Keratinocyte (primary cell): ENCODE measurements around the gene ATXN7L2. TPM values are rescaled to one million over a fixed set of nuclear protein-coding genes. Genes with fewer than 3 reads are reported as not detected.

Experiments
- DNase-seq: peaks from one replicate; pipeline ENCODE4 v3.0.0-alpha.2; 2011; ENCODE audit warnings: low read depth, missing footprints, low spot score
- FAIRE-seq: peaks from 2 replicates; lab custom pipeline; 2011; peaks lifted over from hg19 to GRCh38; lab: Jason Lieb, UNC
- H2AFZ ChIP-seq: 2 replicates; pipeline ENCODE4 v1.6.0; 2012; ENCODE audit warnings: low read length, control low read depth, inconsistent platforms; ENCODE audit not compliant: control insufficient read depth
- H3K27ac ChIP-seq: 2 replicates; pipeline ENCODE4 v1.5.1; 2011; ENCODE audit warnings: low read length; ENCODE audit not compliant: control insufficient read depth, insufficient read depth
- H3K27me3 ChIP-seq: 3 replicates; pipeline ENCODE4 v1.6.0; 2011; ENCODE audit warnings: low read length; ENCODE audit not compliant: control insufficient read depth, insufficient read depth; ENCODE audit errors: extremely low read depth
- H3K36me3 ChIP-seq, 2 experiments: 2 replicates in 1 of 2; 3 replicates in 1 of 2; pipeline ENCODE4 v1.5.1; 2011; ENCODE audit warnings: low read length in 2 of 2, mild to moderate bottlenecking in 1 of 2; ENCODE audit not compliant: control insufficient read depth in 2 of 2, insufficient read depth in 2 of 2; ENCODE audit errors: extremely low read depth in 1 of 2
- H3K4me1 ChIP-seq: 3 replicates; pipeline ENCODE4 v1.5.1; 2011; ENCODE audit warnings: low read length; ENCODE audit not compliant: control insufficient read depth, insufficient read depth; ENCODE audit errors: extremely low read depth
- H3K4me2 ChIP-seq: 3 replicates; pipeline ENCODE4 v1.6.0; 2011; ENCODE audit warnings: low read depth, low read length; ENCODE audit not compliant: control insufficient read depth, insufficient read depth; ENCODE audit errors: extremely low read depth
- H3K4me3 ChIP-seq, 3 experiments: fragments of 200-600 bp in 1 of 3; sonication (generic) in 1 of 3; 2 replicates in 2 of 3; 3 replicates in 1 of 3; pipeline ENCODE4 v1.5.1; 2011 to 2016; ENCODE audit warnings: low read length in 3 of 3, mild to moderate bottlenecking in 3 of 3, control low read depth in 2 of 3, inconsistent platforms in 1 of 3, low read depth in 1 of 3, mixed read lengths in 1 of 3, mixed run types in 1 of 3, moderate library complexity in 1 of 3; ENCODE audit not compliant: control insufficient read depth in 2 of 3, insufficient read depth in 2 of 3; ENCODE audit errors: extremely low read depth in 1 of 3
- H3K79me2 ChIP-seq: 2 replicates; pipeline ENCODE4 v1.6.0; 2012; ENCODE audit warnings: low read length; ENCODE audit not compliant: control insufficient read depth, insufficient read depth
- H3K9ac ChIP-seq: 3 replicates; pipeline ENCODE4 v1.6.0; 2011; ENCODE audit warnings: low read length; ENCODE audit not compliant: control insufficient read depth, insufficient read depth; ENCODE audit errors: extremely low read depth
- H3K9me1 ChIP-seq: 3 replicates; pipeline ENCODE4 v1.6.0; 2011; ENCODE audit warnings: low read length; ENCODE audit not compliant: control insufficient read depth, insufficient read depth; ENCODE audit errors: extremely low read depth
- H3K9me3 ChIP-seq: 2 replicates; pipeline ENCODE4 v1.5.1; 2012; ENCODE audit warnings: low read depth, low read length; ENCODE audit not compliant: control insufficient read depth
- H4K20me1 ChIP-seq: 3 replicates; pipeline ENCODE4 v1.6.0; 2011; ENCODE audit warnings: low read length; ENCODE audit not compliant: control insufficient read depth, insufficient read depth; ENCODE audit errors: extremely low read depth
- CTCF ChIP-seq, 3 experiments: IDR thresholded peaks in 1 of 3; conservative IDR thresholded peaks in 1 of 3; optimal IDR thresholded peaks in 1 of 3; 2 replicates in 2 of 3; 3 replicates in 1 of 3; pipeline versions ENCODE3 to v1.5.1; 2011; ENCODE audit warnings: low read length in 3 of 3, mild to moderate bottlenecking in 3 of 3, moderate library complexity in 2 of 3, control low read depth in 1 of 3, inconsistent platforms in 1 of 3; ENCODE audit not compliant: insufficient read depth in 2 of 3; ENCODE audit errors: extremely low read depth in 1 of 3
- EZH2 ChIP-seq: IDR thresholded peaks from one replicate; pipeline ENCODE4 v1.6.1; 2012; ENCODE audit warnings: inconsistent platforms, mild to moderate bottlenecking, low read length, moderate library complexity
- dilution Hi-C: fragments of 300-500 bp; cut with MboI; formaldehyde crosslinking; loops from one replicate; pipeline ENCODE4 v1.7.0; 2020; ENCODE audit warnings: low sequenced_read_pairs; ENCODE audit not compliant: extremely low pct_ligation_motif_present
- polyA plus RNA-seq, 5 experiments: library from polyadenylated mRNA; depleted of rRNA in 3 of 5; stranded (reverse) in 3 of 5; stranded (forward) in 1 of 5; unstranded in 1 of 5; fragments of >200 nt; gene quantifications; 1 replicate in 1 of 5; 2 replicates in 3 of 5; 3 replicates in 1 of 5; pipeline versions ENCODE4 v1.2.1 to v1.2.3, GENCODE V29; 2011 to 2012; ENCODE audit warnings: missing spikeins in 2 of 5, low read depth in 1 of 5, low replicate concordance in 1 of 5

ATXN7L2 gene
- polyA plus RNA-seq, 1 donor (not counting 4 experiments of a cell fraction or from before 2014, with no cell fraction given), result 1.2 TPM

GRCh38 chr1:109527846-109528695 lies 44.4 kb downstream of the ATXN7L2 start:
- Histone ChIP-seq H3K27me3 (no peaks in the 10 kb centered on the region), H3K79me2 (no peaks in the 10 kb centered on the region), H2AFZ (no peak overlapping the region), H3K27ac (no peak overlapping the region), H3K4me1 (peaks cover 6% of the 10 kb centered on the region), H3K4me2 (no peak overlapping the region), H3K9ac (no peak overlapping the region), H4K20me1 (no peaks in the 10 kb centered on the region), H3K4me3 (no peak overlapping the region), H3K36me3 (no peaks in the 10 kb centered on the region), H3K9me3 (no peaks in the 10 kb centered on the region), H3K9me1 (no peaks in the 10 kb centered on the region)
- FAIRE-seq (no peak), DNase-seq (no peak)
- TF ChIP-seq CTCF (optimal IDR thresholded peaks at IDR 0.05 in 1 of 3, IDR thresholded peaks at IDR 0.05 in 1 of 3, conservative IDR thresholded peaks at IDR 0.05 in 1 of 3; ENCODE audit: extremely low read depth in 1 of 3, insufficient read depth in 2 of 3, low read length in 3 of 3), result no peak
- TF ChIP-seq EZH2, result no peak
- dilution Hi-C loops, result no loop called here

GRCh38 chr1:109528712-109529111 lies 45.0 kb downstream of the ATXN7L2 start:
- no peak overlapping the region for H3K9ac ChIP-seq
- no peak for TF ChIP-seq CTCF (optimal IDR thresholded peaks at IDR 0.05 in 1 of 3, IDR thresholded peaks at IDR 0.05 in 1 of 3, conservative IDR thresholded peaks at IDR 0.05 in 1 of 3; ENCODE audit: extremely low read depth in 1 of 3, insufficient read depth in 2 of 3, low read length in 3 of 3)
- no peak for TF ChIP-seq EZH2
- no peaks in the 10 kb centered on the region for H3K79me2 ChIP-seq
- no peak for FAIRE-seq
- H3K27me3 ChIP-seq, result no peaks in the 10 kb centered on the region
- no peak overlapping the region for H3K4me2 ChIP-seq
- no peak overlapping the region for H3K27ac ChIP-seq
- no peaks in the 10 kb centered on the region for H3K9me1 ChIP-seq
- H3K4me1 ChIP-seq, result peaks cover 6% of the 10 kb centered on the region
- no peak overlapping the region for H3K4me3 ChIP-seq
- no peaks in the 10 kb centered on the region for H3K9me3 ChIP-seq
- DNase-seq, result no peak
- dilution Hi-C loops, result no loop called here
- no peaks in the 10 kb centered on the region for H3K36me3 ChIP-seq
- H2AFZ ChIP-seq, result no peak overlapping the region
- no peaks in the 10 kb centered on the region for H4K20me1 ChIP-seq
